Measurements from ENCODE around the gene TUBG2.

- TF ChIP-seq, protein P1, sequence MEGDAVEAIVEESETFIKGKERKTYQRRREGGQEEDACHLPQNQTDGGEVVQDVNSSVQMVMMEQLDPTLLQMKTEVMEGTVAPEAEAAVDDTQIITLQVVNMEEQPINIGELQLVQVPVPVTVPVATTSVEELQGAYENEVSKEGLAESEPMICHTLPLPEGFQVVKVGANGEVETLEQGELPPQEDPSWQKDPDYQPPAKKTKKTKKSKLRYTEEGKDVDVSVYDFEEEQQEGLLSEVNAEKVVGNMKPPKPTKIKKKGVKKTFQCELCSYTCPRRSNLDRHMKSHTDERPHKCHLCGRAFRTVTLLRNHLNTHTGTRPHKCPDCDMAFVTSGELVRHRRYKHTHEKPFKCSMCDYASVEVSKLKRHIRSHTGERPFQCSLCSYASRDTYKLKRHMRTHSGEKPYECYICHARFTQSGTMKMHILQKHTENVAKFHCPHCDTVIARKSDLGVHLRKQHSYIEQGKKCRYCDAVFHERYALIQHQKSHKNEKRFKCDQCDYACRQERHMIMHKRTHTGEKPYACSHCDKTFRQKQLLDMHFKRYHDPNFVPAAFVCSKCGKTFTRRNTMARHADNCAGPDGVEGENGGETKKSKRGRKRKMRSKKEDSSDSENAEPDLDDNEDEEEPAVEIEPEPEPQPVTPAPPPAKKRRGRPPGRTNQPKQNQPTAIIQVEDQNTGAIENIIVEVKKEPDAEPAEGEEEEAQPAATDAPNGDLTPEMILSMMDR (conservative IDR thresholded peaks at IDR 0.05; ENCODE audit: low read length): no peak
- no peak for TF ChIP-seq EZH2phosphoT487 (IDR thresholded peaks at IDR 0.05; ENCODE audit: borderline replicate concordance, low read depth, low read length)
Measured at GRCh38 chr17:42672038-42672437, 13.0 kb downstream of the TUBG2 start.

Measured in OCI-LY7 (cell line).